Stimulated activated CD8-positive, alpha-beta memory T cell treated with anti-CD3 and anti-CD28 coated beads, Interleukin-2, amount 100 ng/mL, for 1 hour (primary cell): ENCODE results near the gene SP7.
"Not testable (repeated sequence)": the region's sequence is repeated elsewhere in the genome, so short reads cannot be mapped to it uniquely, and the experiment has no call there.

Experiments
- DNase-seq, 2 donors: peaks; one replicate each; pipeline ENCODE4 v3.0.0-alpha.2; 2020; ENCODE audit warnings: low read depth in 2 of 2

The SP7 gene

GRCh38 chr12:53320352-53321195 lies 15.6 kb downstream of the SP7 start:
- DNase-seq = no peak

- no peak for DNase-seq
Measured at GRCh38 chr12:53313996-53314395, 22.2 kb downstream of the SP7 start.

GRCh38 chr12:53308276-53308675 lies 27.9 kb downstream of the SP7 start:
- DNase-seq = no peak

- DNase-seq = no peak
Measured at GRCh38 chr12:53306826-53307225, 29.3 kb downstream of the SP7 start.

- DNase-seq = no peak
Measured at GRCh38 chr12:53302903-53303302, 33.3 kb downstream of the SP7 start.

- no peak for DNase-seq
Measured at GRCh38 chr12:53300187-53300586, 36.0 kb downstream of the SP7 start.

GRCh38 chr12:53299454-53300180 lies 36.5 kb downstream of the SP7 start, which contains the start of gene MYG1:
TSS of gene MYG1 (plus strand) at chr12:53299695. CDS start at chr12:53299738, 43 bp downstream.
- peak; percentile 66 to 69 for DNase-seq

GRCh38 chr12:53299101-53299453 lies 37.1 kb downstream of the SP7 start:
- no peak for DNase-seq

- DNase-seq = no peak
Measured at GRCh38 chr12:53298164-53298563, 38.0 kb downstream of the SP7 start.

- not testable (repeated sequence) for DNase-seq
Measured at GRCh38 chr12:53297106-53297505, 39.0 kb downstream of the SP7 start.

GRCh38 chr12:53295891-53296219 lies 40.3 kb downstream of the SP7 start:
- DNase-seq = no peak

GRCh38 chr12:53295070-53295890 lies 40.9 kb downstream of the SP7 start, which contains the start of gene PFDN5:
TSS of gene PFDN5 (plus strand) at chr12:53295542. CDS start at chr12:53295568, 26 bp downstream.
- peak; percentile 70 to 76 for DNase-seq

- DNase-seq = no peak
Measured at GRCh38 chr12:53292426-53292825, 43.7 kb downstream of the SP7 start.

GRCh38 chr12:53290661-53291060 lies 45.5 kb downstream of the SP7 start:
- DNase-seq = no peak

GRCh38 chr12:53289891-53290290 lies 46.3 kb downstream of the SP7 start:
- DNase-seq = no peak

- DNase-seq = no peak
Measured at GRCh38 chr12:53288322-53288721, 47.8 kb downstream of the SP7 start.

GRCh38 chr12:53287741-53288216 lies 48.4 kb downstream of the SP7 start:
- DNase-seq = peak; percentile 39 to 50

GRCh38 chr12:53286448-53286847 lies 49.7 kb downstream of the SP7 start:
- no peak for DNase-seq

GRCh38 chr12:53279888-53280498 lies 56.2 kb downstream of the SP7 start:
- no peak for DNase-seq

- DNase-seq = no peak
Measured at GRCh38 chr12:53279283-53279869, 56.8 kb downstream of the SP7 start.

- no peak for DNase-seq
Measured at GRCh38 chr12:53277981-53278380, 58.2 kb downstream of the SP7 start.
